WTC11 (cell line): ENCODE measurements around the gene ADRA2C. TPM values are rescaled to one million over a fixed set of nuclear protein-coding genes. Genes with fewer than 3 reads are reported as not detected.

ENCODE experiments used
- ATAC-seq: fragments of 200-7000 bp; cut with Tn5 transposase; 2 replicates; pipeline ENCODE4 v1.10.0; 2021; ENCODE audit warnings: mild to moderate bottlenecking, moderate library complexity
- CTCF ChIA-PET: fragments of 300-600 bp; sonication (Branson Sonifier 250); formaldehyde crosslinking; loops from one replicate; lab custom pipeline; 2021; ENCODE audit warnings: antibody characterized with exemption; lab: Charles Lee
- POLR2A ChIA-PET: fragments of 350-600 bp; sonication (Branson Sonifier 250); formaldehyde crosslinking; loops from one replicate; lab custom pipeline; 2021; ENCODE audit warnings: antibody characterized with exemption; lab: Charles Lee
- DNase-seq: peaks from one replicate; pipeline ENCODE4 v3.0.0; 2021; ENCODE audit warnings: low spot score
- H3K27ac Mint-ChIP-seq: 2 replicates; pipeline ENCODE4 v1.8.0; 2021; ENCODE audit warnings: mixed read lengths
- H3K27me3 Mint-ChIP-seq: 2 replicates; pipeline ENCODE4 v1.8.0; 2021; ENCODE audit warnings: low read depth, mild to moderate bottlenecking, moderate library complexity, mixed read lengths
- H3K36me3 Mint-ChIP-seq: 2 replicates; pipeline ENCODE4 v1.8.0; 2021; ENCODE audit warnings: mixed read lengths
- H3K4me1 Mint-ChIP-seq: 2 replicates; pipeline ENCODE4 v1.8.0; 2022; ENCODE audit warnings: mixed read lengths
- H3K4me3 Mint-ChIP-seq: 2 replicates; pipeline ENCODE4 v1.8.0; 2021; ENCODE audit warnings: mild to moderate bottlenecking, moderate library complexity, mixed read lengths
- H3K9me3 Mint-ChIP-seq: 2 replicates; pipeline ENCODE4 v1.8.0; 2021; ENCODE audit warnings: mixed read lengths
- HMGXB4 ChIP-seq: sonication (generic); formaldehyde crosslinking; IDR thresholded peaks from 2 replicates; pipeline ENCODE4 v1.8.1; 2023; ENCODE audit warnings: mild to moderate bottlenecking, moderate library complexity, missing genetic modification reagents
- MLX ChIP-seq: sonication (generic); formaldehyde crosslinking; IDR thresholded peaks from 2 replicates; pipeline ENCODE4 v1.8.1; 2023; ENCODE audit warnings: mild to moderate bottlenecking, missing genetic modification reagents, moderate library complexity
- NFE2L1 ChIP-seq: sonication (generic); formaldehyde crosslinking; IDR thresholded peaks from 2 replicates; pipeline ENCODE4 v1.8.1; 2023; ENCODE audit warnings: missing genetic modification reagents
- NR1H2 ChIP-seq: sonication (generic); formaldehyde crosslinking; IDR thresholded peaks from 2 replicates; pipeline ENCODE4 v1.9.0; 2021; ENCODE audit warnings: mild to moderate bottlenecking, moderate library complexity, missing genetic modification reagents
- PRRX2 ChIP-seq: fragments of 250-450 bp; sonication (Bioruptor Pico); IDR thresholded peaks from 2 replicates; pipeline ENCODE4 v1.8.0; 2021; ENCODE audit warnings: mild to moderate bottlenecking
- SP1 ChIP-seq: sonication (generic); formaldehyde crosslinking; conservative IDR thresholded peaks from 2 replicates; pipeline ENCODE4 v1.8.1; 2022; ENCODE audit warnings: missing genetic modification reagents
- ZNF138 ChIP-seq: sonication (generic); formaldehyde crosslinking; conservative IDR thresholded peaks from 2 replicates; pipeline ENCODE4 v1.8.1; 2022; ENCODE audit warnings: mild to moderate bottlenecking, moderate library complexity, missing genetic modification reagents
- ZNF416 ChIP-seq: fragments of 250-450 bp; sonication (Bioruptor Pico); IDR thresholded peaks from 2 replicates; pipeline ENCODE4 v1.9.0; 2021; ENCODE audit warnings: mild to moderate bottlenecking, inconsistent platforms
- total RNA-seq: library from RNA; stranded (reverse); gene quantifications from 3 replicates; pipeline ENCODE4 v1.2.3, GENCODE V29; 2021
- TF ChIP-seq, protein P1 (sequence below): sonication (generic); formaldehyde crosslinking; IDR thresholded peaks from 2 replicates; pipeline ENCODE4 v1.8.1; 2023; ENCODE audit warnings: mild to moderate bottlenecking, missing genetic modification reagents
- TF ChIP-seq, protein P2 (sequence below): fragments of 250-450 bp; sonication (Bioruptor Pico); conservative IDR thresholded peaks from 2 replicates; pipeline ENCODE4 v1.9.0; 2021; ENCODE audit warnings: mild to moderate bottlenecking
- TF ChIP-seq, protein P3 (sequence below): fragments of 250-450 bp; sonication (Bioruptor Pico); IDR thresholded peaks from 2 replicates; pipeline ENCODE4 v1.9.0; 2021; ENCODE audit warnings: mild to moderate bottlenecking
- TF ChIP-seq, protein P4 (sequence below): sonication (generic); formaldehyde crosslinking; IDR thresholded peaks from 2 replicates; pipeline ENCODE4 v1.8.1; 2022; ENCODE audit warnings: missing genetic modification reagents, borderline replicate concordance
- TF ChIP-seq, protein P5 (sequence below): sonication (generic); formaldehyde crosslinking; conservative IDR thresholded peaks from 2 replicates; pipeline ENCODE4 v1.8.1; 2023; ENCODE audit warnings: mild to moderate bottlenecking, low read depth, missing genetic modification reagents, moderate library complexity

The ADRA2C gene
- total RNA-seq, 1 experiment from 2014 or later = 21.8 TPM

DNA sequence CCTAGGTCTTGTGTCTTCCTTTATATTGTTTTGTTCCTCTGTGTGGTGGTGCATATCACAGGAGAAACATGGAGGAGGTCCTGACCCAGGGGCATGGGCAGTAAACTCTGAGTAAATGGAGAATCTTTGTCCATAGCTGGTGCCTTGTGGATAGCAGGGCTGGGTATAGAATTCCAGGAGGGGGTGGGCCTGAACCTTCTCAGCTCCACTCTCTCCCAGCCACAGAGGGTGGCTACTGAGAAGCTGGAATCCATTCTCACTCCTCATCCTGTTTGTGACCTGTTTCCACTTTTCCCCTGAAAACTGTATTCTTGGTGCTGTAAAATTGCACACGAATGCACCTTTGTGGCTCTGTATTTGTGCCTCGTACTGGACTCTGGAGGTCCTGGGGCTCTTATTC, 47.7 kb upstream of the ADRA2C start:
- H3K36me3 Mint-ChIP-seq = peaks cover 8% of the 10 kb centered on the region
- H3K4me1 Mint-ChIP-seq = peaks cover 4% of the 10 kb centered on the region
- TF ChIP-seq NR1H2 (CRISPR knock-in tag) (no peak), SP1 (CRISPR knock-in tag) (no peak), HMGXB4 (no peak), ZNF416 (CRISPR knock-in tag) (no peak), NFE2L1 (no peak)
- TF ChIP-seq, protein P1, sequence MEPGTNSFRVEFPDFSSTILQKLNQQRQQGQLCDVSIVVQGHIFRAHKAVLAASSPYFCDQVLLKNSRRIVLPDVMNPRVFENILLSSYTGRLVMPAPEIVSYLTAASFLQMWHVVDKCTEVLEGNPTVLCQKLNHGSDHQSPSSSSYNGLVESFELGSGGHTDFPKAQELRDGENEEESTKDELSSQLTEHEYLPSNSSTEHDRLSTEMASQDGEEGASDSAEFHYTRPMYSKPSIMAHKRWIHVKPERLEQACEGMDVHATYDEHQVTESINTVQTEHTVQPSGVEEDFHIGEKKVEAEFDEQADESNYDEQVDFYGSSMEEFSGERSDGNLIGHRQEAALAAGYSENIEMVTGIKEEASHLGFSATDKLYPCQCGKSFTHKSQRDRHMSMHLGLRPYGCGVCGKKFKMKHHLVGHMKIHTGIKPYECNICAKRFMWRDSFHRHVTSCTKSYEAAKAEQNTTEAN (CRISPR knock-in tag) = no peak
- TF ChIP-seq, protein P2, sequence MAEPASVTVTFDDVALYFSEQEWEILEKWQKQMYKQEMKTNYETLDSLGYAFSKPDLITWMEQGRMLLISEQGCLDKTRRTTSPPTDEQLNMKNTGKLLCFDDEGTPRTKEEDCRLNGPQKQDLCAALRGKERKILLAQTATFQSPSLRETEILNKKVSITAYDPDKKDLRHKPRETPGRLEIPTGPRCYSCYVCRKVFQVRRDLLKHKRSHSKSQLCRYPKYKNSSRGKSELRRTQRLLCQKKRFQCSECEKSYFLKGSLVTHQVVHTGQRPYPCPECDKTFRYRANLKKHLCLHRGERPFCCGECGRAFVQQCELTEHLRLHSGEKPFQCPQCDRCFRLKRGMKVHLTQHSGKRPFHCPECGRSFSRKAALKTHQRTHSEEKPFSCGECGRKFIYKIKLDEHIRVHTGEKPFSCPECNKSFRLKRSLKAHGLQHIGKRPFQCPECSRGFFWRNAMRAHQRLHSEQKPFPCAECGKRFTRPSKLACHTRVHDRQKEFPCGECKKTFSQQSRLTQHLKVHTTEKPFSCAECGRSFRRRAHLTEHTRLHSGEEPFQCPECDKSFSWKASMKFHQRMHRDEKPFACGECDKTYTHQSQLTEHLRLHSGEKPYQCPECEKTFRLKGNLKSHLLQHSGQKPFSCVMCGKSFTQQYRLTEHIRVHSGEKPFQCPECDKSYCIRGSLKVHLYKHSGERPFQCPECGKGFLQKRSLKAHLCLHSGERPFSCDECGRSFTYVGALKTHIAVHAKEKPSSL = no peak
- TF ChIP-seq, protein P3, sequence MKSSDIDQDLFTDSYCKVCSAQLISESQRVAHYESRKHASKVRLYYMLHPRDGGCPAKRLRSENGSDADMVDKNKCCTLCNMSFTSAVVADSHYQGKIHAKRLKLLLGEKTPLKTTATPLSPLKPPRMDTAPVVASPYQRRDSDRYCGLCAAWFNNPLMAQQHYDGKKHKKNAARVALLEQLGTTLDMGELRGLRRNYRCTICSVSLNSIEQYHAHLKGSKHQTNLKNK (CRISPR knock-in tag) = no peak
- TF ChIP-seq, protein P4, sequence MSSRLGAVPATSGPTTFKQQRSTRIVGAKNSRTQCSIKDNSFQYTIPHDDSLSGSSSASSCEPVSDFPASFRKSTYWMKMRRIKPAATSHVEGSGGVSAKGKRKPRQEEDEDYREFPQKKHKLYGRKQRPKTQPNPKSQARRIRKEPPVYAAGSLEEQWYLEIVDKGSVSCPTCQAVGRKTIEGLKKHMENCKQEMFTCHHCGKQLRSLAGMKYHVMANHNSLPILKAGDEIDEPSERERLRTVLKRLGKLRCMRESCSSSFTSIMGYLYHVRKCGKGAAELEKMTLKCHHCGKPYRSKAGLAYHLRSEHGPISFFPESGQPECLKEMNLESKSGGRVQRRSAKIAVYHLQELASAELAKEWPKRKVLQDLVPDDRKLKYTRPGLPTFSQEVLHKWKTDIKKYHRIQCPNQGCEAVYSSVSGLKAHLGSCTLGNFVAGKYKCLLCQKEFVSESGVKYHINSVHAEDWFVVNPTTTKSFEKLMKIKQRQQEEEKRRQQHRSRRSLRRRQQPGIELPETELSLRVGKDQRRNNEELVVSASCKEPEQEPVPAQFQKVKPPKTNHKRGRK = no peak
- TF ChIP-seq, protein P5, sequence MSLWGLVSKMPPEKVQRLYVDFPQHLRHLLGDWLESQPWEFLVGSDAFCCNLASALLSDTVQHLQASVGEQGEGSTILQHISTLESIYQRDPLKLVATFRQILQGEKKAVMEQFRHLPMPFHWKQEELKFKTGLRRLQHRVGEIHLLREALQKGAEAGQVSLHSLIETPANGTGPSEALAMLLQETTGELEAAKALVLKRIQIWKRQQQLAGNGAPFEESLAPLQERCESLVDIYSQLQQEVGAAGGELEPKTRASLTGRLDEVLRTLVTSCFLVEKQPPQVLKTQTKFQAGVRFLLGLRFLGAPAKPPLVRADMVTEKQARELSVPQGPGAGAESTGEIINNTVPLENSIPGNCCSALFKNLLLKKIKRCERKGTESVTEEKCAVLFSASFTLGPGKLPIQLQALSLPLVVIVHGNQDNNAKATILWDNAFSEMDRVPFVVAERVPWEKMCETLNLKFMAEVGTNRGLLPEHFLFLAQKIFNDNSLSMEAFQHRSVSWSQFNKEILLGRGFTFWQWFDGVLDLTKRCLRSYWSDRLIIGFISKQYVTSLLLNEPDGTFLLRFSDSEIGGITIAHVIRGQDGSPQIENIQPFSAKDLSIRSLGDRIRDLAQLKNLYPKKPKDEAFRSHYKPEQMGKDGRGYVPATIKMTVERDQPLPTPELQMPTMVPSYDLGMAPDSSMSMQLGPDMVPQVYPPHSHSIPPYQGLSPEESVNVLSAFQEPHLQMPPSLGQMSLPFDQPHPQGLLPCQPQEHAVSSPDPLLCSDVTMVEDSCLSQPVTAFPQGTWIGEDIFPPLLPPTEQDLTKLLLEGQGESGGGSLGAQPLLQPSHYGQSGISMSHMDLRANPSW = no peak
- H3K9me3 Mint-ChIP-seq = peaks cover 18% of the 10 kb centered on the region
- ATAC-seq = no peak
- peaks cover 6% of the 10 kb centered on the region for H3K27me3 Mint-ChIP-seq
- ChIA-PET CTCF (no interaction called here), POLR2A (no interaction called here)
- no peak overlapping the region for H3K4me3 Mint-ChIP-seq
- H3K27ac Mint-ChIP-seq = no peak overlapping the region
- DNase-seq = no peak

DNA sequence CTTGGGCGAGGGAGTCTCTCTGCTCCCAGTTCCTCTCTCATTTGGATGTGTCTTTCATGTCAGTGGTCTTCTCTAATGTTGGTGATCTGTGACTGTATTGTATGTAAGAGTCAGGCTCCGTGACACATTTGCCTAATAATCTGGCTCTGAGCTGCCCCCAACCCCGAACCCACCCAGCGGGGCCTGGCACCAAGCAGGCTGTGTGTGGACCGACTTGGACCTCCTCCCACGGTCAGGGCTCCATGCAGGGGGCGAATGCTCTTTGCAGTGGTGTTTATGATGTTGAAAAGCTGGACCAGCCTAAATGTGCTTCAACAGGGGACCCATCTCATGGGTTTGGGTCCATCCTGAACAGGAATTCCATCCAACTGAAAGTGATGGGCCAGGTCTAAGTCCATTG, 47.0 kb upstream of the ADRA2C start:
- H3K4me3 Mint-ChIP-seq = no peak overlapping the region
- CTCF ChIA-PET = no interaction called here
- ATAC-seq (no peak), DNase-seq (no peak)
- TF ChIP-seq PRRX2 (no peak), MLX (no peak)
- POLR2A ChIA-PET = no interaction called here
- H3K27ac Mint-ChIP-seq = no peak overlapping the region
- peaks cover 18% of the 10 kb centered on the region for H3K9me3 Mint-ChIP-seq
- H3K4me1 Mint-ChIP-seq = peaks cover 7% of the 10 kb centered on the region
- peaks cover 8% of the 10 kb centered on the region for H3K36me3 Mint-ChIP-seq
- H3K27me3 Mint-ChIP-seq = peaks cover 13% of the 10 kb centered on the region

- CTCF ChIA-PET = no interaction called here
- Mint-ChIP-seq H3K4me3 (no peak overlapping the region), H3K36me3 (peaks cover 8% of the 10 kb centered on the region), H3K4me1 (peaks cover 14% of the 10 kb centered on the region), H3K27ac (no peak overlapping the region), H3K27me3 (peaks cover 19% of the 10 kb centered on the region), H3K9me3 (peaks cover 18% of the 10 kb centered on the region)
- POLR2A ChIA-PET = no interaction called here
- ATAC-seq = no peak
- no peak for DNase-seq
- TF ChIP-seq ZNF138 (CRISPR knock-in tag) = no peak
Observed at GRCh38 chr4:3719836-3720235, 46.3 kb upstream of the ADRA2C start.
